ENCODE data around the gene VMP1.

Gene VMP1

GRCh38 chr17:59734226-59734625 is 26.8 kb downstream of the VMP1 start:
- Histone ChIP-seq H3K27ac (ENCODE audit: poor library complexity, severe bottlenecking) (no peak overlapping the region), H3K36me3 (ENCODE audit: low read depth) (peaks cover 58% of the 10 kb centered on the region), H3K4me3 (ENCODE audit: severe bottlenecking) (no peak overlapping the region), H3K9me3 (ENCODE audit: severe bottlenecking) (no peaks in the 10 kb centered on the region), H3K27me3 (ENCODE audit: insufficient read depth, poor library complexity, severe bottlenecking) (no peaks in the 10 kb centered on the region), H3K4me1 (ENCODE audit: insufficient read depth, poor library complexity, severe bottlenecking) (peaks cover under 1% of the 10 kb centered on the region)
- DNase-seq (ENCODE audit: low spot score) (no peak), ATAC-seq (ENCODE audit: low read depth) (0 out of 3 replicates have a peak, but pooled peaks have one; percentile 36)
- TF ChIP-seq, protein P1, sequence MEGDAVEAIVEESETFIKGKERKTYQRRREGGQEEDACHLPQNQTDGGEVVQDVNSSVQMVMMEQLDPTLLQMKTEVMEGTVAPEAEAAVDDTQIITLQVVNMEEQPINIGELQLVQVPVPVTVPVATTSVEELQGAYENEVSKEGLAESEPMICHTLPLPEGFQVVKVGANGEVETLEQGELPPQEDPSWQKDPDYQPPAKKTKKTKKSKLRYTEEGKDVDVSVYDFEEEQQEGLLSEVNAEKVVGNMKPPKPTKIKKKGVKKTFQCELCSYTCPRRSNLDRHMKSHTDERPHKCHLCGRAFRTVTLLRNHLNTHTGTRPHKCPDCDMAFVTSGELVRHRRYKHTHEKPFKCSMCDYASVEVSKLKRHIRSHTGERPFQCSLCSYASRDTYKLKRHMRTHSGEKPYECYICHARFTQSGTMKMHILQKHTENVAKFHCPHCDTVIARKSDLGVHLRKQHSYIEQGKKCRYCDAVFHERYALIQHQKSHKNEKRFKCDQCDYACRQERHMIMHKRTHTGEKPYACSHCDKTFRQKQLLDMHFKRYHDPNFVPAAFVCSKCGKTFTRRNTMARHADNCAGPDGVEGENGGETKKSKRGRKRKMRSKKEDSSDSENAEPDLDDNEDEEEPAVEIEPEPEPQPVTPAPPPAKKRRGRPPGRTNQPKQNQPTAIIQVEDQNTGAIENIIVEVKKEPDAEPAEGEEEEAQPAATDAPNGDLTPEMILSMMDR (IDR thresholded peaks at IDR 0.05; ENCODE audit: poor library complexity, severe bottlenecking), result no peak

DNA sequence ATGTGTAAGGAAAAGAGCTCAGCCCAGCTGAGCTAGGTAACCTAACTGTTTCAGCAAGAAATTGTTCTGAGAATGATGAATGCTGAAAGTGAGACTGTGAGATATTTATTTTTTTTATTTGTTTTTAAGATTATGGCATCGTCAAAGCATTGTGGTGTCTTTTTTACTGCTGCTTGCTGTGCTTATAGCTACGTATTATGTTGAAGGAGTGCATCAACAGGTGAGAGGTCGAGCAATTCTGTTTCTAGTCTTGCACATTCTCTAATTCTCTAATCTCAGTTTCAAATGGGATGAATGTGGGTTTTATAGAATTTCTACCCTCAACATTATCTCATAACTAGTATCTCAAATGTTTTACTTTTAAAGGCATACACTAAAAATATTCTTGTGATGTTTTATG is 29.9 kb downstream of the VMP1 start:
- TF ChIP-seq, protein P1 (IDR thresholded peaks at IDR 0.05; ENCODE audit: poor library complexity, severe bottlenecking), result no peak
- Histone ChIP-seq H3K9me3 (ENCODE audit: severe bottlenecking) (no peaks in the 10 kb centered on the region), H3K4me1 (ENCODE audit: insufficient read depth, poor library complexity, severe bottlenecking) (no peaks in the 10 kb centered on the region), H3K36me3 (ENCODE audit: low read depth) (peaks cover 51% of the 10 kb centered on the region), H3K27ac (ENCODE audit: poor library complexity, severe bottlenecking) (no peak overlapping the region), H3K4me3 (ENCODE audit: severe bottlenecking) (no peak overlapping the region), H3K27me3 (ENCODE audit: insufficient read depth, poor library complexity, severe bottlenecking) (no peaks in the 10 kb centered on the region)
- DNase-seq (ENCODE audit: low spot score), result no peak
- ATAC-seq (ENCODE audit: low read depth), result no peak

DNA sequence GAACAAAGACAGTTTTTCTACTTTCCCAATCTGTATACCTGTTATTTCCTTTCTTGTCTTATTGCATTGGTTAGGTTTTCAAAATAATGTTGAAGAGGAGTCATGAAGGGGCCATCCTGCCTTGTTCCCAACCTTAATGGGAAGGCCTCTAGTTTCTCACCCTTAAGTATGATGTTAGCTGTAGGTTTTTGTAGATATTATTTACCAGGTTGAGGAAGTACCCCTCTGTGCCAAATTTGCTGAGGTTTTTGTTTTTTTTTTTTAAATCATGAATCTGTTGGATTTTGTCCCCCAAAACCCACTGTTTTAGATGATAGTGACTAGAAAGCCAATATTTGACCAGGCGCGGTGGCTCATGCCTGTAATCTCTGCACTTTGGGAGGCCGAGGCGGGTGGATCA is 36.4 kb downstream of the VMP1 start:
- Histone ChIP-seq H3K4me1 (ENCODE audit: insufficient read depth, poor library complexity, severe bottlenecking) (no peaks in the 10 kb centered on the region), H3K4me3 (ENCODE audit: severe bottlenecking) (no peak overlapping the region), H3K27ac (ENCODE audit: poor library complexity, severe bottlenecking) (no peak overlapping the region), H3K27me3 (ENCODE audit: insufficient read depth, poor library complexity, severe bottlenecking) (no peaks in the 10 kb centered on the region), H3K9me3 (ENCODE audit: severe bottlenecking) (no peaks in the 10 kb centered on the region), H3K36me3 (ENCODE audit: low read depth) (peaks cover 20% of the 10 kb centered on the region)
- TF ChIP-seq, protein P1 (IDR thresholded peaks at IDR 0.05; ENCODE audit: poor library complexity, severe bottlenecking), result no peak
- ATAC-seq (ENCODE audit: low read depth) (no peak), DNase-seq (ENCODE audit: low spot score) (no peak)

- no peak for ATAC-seq (ENCODE audit: low read depth)
- H3K36me3 ChIP-seq (ENCODE audit: low read depth), result peaks cover 16% of the 10 kb centered on the region
- H3K4me1 ChIP-seq (ENCODE audit: insufficient read depth, poor library complexity, severe bottlenecking), result no peaks in the 10 kb centered on the region
- no peaks in the 10 kb centered on the region for H3K27me3 ChIP-seq (ENCODE audit: insufficient read depth, poor library complexity, severe bottlenecking)
- TF ChIP-seq, protein P1 (IDR thresholded peaks at IDR 0.05; ENCODE audit: poor library complexity, severe bottlenecking), result no peak
- no peak overlapping the region for H3K4me3 ChIP-seq (ENCODE audit: severe bottlenecking)
- H3K9me3 ChIP-seq (ENCODE audit: severe bottlenecking), result no peaks in the 10 kb centered on the region
- DNase-seq (ENCODE audit: low spot score), result no peak
- no peak overlapping the region for H3K27ac ChIP-seq (ENCODE audit: poor library complexity, severe bottlenecking)
Measured at GRCh38 chr17:59745040-59745439, 37.6 kb downstream of the VMP1 start.

DNA sequence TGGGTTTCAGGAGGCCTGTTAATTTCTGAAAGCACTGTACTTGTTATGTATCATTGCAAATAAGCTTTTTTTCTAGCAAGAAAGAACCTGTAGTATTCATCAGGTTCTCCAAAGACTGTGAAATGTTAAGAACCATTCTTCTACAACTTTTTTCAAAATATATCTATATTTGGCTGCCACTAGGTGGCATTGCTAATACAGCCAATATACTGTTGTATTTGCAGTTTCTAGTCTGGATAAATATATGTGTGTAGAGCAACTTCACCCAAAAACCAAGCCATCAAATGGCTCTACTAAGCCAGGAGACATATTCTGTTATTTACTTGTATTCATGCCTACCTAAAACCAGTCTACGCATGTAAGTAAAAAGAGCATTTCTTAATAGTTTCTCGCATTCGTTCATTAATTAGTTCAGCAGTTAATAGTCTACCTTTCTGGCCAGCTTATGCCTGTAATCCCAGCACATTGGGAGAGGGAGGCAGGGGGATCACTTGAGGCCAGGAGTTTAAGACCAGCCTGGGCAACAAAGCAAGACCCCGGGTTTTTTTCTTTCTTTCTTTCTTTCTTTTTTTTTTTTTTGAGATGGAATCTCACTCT is 39.5 kb downstream of the VMP1 start:
- no peaks in the 10 kb centered on the region for H3K9me3 ChIP-seq (ENCODE audit: severe bottlenecking)
- no peaks in the 10 kb centered on the region for H3K27me3 ChIP-seq (ENCODE audit: insufficient read depth, poor library complexity, severe bottlenecking)
- peaks cover 7% of the 10 kb centered on the region; the same call in 1 of the 2 replicates for H3K36me3 ChIP-seq (ENCODE audit: low read depth)
- TF ChIP-seq, protein P1 (IDR thresholded peaks at IDR 0.05; ENCODE audit: poor library complexity, severe bottlenecking), result peak; percentile 91
- H3K4me1 ChIP-seq (ENCODE audit: insufficient read depth, poor library complexity, severe bottlenecking), result no peaks in the 10 kb centered on the region
- ATAC-seq (ENCODE audit: low read depth) (peak; percentile 64), DNase-seq (ENCODE audit: low spot score) (no peak)
- no peak overlapping the region for H3K27ac ChIP-seq (ENCODE audit: poor library complexity, severe bottlenecking)
- H3K4me3 ChIP-seq (ENCODE audit: severe bottlenecking), result no peak overlapping the region

Data from RWPE2 (cell line).